GM19455 (cell line): Measurements from ENCODE around the gene CMAS.
"Not testable (repeated sequence)": the region's sequence is repeated elsewhere in the genome, so short reads cannot be mapped to it uniquely, and the experiment has no call there.

Experiments
- ATAC-seq: cut with Tn5 transposase; IDR thresholded peaks from one replicate; pipeline ENCODE4 v1.9.1; 2021; ENCODE audit not compliant: unreplicated experiment

Gene CMAS

DNA sequence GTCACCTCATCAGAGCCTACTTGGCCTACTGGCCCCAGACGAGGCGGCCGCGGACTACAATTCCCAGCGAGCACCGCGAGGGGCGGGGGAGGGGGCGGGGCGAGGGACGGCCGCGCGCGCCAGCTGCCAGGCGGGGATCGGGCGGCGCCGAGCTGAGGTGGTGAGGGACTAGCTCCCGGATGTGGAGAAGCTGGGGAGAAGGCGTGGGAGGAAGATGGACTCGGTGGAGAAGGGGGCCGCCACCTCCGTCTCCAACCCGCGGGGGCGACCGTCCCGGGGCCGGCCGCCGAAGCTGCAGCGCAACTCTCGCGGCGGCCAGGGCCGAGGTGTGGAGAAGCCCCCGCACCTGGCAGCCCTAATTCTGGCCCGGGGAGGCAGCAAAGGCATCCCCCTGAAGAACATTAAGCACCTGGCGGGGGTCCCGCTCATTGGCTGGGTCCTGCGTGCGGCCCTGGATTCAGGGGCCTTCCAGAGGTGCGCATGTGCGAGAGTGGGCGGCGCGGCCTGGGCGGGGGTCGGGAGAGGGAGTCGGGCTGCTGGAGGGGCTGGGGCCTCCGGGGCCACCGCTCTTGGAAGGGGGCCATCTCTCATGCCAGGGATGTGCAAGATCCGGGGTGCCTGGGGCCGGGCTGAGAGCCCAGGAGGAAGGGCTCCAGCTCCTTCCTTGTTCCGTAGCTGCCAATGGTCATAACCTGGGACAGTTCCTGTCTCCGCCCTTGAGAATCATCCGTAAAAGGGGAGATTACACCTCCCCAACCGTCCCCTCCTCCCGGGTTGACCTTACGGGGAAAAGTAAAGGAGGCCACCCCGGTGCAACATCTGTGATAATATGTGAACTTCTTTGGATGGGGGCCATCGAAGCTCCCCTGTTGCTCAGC lies at the start of gene CMAS:
Gene CMAS (plus strand): TSS at position 129 of the 878 bp plus-strand sequence. CDS start 86 bp downstream, at position 215.
- peak; percentile 90 for ATAC-seq

DNA sequence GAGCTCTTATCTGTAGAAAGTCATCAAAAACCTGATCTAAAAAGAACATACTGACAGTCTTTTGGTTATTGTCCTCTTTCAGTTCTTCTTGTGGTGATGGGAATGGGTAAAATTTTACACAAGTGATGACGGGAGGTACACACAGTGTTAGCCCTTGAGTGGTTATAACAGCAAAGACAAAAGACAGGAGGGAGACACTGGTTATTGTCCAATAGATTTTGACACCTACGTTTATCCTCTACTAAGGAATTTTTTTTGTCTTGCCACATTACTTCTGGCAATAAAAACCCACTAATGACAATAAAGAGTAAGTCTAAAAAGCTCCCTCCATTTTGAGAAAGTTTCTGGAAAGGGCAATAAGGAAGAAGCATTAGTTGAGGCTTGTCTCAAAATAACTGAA lies 47.7 kb upstream of the CMAS start:
- no peak for ATAC-seq

DNA sequence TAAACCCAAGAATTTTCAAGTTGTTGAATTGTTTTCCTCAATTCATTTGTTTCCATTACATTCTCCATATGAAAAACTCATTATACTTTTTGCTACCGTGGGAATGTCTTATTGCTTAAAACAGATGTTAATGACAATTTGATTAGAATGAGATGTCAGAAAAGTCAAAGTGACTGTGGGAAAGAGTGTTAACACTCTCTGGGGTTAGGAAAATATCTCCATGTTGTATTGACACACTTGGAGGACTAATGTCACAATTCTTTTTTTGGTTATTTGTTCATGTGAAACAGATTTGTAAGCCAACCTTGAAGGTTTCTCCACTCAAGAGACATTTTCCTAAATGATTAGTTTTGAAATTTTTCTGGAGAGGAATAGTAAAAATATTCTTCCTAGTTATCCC lies 47.2 kb upstream of the CMAS start:
- ATAC-seq = no peak

DNA sequence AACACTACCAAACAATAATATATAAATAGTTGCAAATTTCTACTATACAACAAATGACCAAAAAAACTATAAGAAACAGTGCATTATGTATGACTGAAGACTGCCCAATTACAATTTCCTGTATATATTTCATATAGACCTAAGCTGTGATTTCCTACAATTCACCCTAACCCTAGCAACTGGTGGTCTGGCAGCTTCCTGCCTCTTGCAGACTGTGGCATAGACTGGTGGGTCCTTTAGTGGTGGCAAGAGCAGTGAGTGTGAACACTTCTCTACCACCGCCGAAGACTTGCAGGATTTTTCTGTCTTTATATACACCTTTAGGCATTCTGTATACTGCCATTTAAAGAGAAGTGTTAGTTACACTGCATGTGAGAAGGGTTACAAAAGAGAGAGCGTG lies 43.6 kb upstream of the CMAS start:
- ATAC-seq = no peak

DNA sequence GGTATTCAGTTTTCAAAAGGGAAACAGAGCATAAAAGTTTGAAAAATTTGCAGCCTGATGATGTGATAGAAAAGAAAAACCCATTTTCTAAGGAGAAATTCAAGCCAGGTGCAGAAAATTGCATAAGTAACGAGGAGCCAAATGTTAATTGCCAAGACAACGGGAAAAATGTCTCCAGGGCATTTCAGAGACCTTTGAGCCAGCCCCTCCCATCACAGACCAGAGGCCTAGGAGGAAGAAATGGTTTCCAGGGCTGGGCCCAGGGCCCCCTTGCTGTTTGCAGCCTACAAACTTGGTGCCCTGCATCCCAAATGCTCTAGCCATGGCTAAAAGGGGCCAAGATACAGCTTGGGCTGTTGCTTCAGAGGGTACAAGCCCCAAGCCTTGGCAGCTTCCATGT lies 38.2 kb upstream of the CMAS start:
- not testable (repeated sequence) for ATAC-seq

DNA sequence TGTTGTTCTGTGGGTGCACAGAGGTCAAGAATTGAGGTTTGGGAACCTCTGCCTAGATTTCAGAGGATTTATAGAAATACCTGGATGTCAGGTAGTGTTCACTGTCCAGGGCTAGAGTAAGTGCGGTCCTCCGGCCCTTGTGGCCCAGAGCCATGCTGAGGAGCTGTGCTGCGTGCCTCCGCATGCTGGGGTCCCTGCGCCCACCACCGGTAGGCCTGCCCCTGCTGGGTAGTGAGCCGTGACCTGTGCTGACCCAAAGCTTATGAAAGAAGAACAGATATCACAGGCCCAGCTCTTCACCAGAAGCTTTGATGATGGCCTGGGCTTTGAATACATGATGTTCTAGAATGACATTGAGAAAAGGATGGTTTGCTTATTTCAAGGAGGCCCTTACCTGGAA lies 37.8 kb upstream of the CMAS start:
- ATAC-seq = no peak

DNA sequence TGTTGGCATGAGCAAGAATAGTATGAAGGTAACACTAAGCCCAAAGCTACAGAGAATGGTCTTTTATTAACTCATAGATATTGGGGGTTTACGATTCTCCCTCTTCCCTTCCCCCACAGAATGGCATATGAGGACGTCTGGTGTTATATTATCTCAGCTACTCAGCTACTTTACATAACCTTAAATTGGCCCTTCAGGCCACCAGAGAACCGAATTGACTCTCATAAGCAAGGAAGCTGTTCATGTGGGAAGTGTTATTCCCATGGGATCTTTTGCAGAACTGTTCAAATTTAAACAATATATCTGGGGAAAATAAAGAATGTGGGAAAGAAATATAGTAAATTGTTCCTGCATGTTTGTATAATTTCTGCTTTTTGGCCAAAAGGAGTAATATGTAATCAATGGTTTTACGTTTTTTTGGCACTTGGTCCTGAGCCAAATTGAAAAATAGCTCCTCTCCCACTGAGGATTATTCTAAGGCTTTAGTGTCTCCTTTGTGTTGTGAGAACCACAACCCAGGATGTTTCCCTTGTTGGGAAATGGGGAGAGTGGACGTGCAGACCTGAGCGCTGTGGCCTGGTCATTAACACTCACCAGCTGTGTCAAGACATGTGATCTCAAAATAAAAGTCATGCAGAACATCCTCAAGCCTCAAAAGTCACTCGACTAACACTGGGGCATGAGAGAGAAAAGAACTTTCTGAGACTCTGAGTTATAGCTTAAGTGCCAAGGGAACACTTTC lies 31.8 kb upstream of the CMAS start:
- ATAC-seq = no peak

DNA sequence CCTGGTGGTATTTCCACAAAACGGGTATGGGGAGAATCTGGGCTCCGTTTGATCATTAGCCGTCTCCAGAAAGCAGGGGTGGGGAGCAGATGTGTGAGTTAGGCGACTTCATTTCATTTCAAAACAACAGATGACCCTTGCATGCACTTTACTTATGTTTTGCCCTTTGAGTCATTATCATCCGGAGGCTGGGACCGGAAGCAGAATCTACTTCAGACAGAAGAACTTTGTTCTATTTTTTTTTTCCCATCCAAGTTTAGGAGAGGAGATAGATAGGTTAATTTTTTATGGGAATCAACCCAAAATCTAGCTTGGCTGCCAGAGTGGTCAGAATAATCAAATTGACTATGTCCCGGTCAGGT lies 31.3 kb upstream of the CMAS start:
- ATAC-seq = no peak

DNA sequence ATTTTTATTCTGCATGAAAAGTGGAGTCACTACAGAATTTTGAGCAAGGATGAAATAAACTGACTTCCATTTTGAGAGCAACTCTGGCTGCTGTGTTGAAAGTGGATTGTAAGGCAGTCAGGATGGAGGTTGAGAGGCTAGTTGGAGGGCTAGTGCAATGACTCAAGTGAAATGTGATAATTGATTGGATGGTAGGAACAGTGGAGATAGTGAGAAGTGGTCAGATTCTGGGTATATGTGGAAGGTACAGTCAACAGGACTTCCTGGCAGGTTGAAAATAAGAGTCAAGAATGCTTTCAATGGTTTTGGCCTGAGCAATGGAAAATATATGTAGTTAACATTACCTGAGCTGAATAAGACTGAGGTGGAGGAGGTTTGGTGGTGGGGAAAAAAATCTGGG lies 29.0 kb upstream of the CMAS start:
- ATAC-seq = no peak

DNA sequence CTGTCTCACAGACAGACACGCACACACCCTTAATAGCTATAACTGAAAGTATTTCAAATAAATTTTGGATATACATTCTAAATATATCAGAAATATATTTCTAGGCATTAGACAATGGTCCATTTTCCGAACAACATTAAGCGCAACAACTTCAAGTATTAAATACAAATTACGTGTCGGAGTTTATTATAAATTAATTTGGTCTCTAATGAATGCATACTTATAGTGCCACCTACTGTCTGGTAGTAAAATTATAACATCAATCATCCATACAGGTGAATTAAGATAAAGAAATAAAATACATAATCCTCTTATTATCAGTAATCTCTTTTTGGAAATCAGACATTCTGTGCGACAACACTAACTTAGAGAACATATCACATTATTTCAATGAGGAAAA lies 27.2 kb upstream of the CMAS start:
- ATAC-seq = no peak

DNA sequence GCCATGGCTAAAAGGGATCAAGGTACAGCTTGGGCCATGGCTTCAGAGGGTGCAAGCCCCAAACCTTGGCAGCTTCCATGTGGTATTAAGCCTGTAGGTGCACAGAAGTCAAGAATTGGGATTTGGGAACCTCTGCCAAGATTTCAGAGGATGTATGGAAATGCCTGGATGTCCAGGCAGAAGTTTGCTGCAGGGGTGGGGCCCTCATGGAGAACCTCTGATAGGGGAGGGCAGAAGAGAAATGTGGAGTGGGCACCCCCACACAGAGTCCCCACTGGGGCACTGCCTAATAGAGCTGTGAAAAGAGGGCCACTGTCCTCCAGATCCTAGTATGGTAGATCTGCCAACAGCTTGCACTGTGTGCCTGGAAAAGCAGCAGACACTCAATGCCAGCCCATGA lies 22.5 kb upstream of the CMAS start:
- not testable (repeated sequence) for ATAC-seq

DNA sequence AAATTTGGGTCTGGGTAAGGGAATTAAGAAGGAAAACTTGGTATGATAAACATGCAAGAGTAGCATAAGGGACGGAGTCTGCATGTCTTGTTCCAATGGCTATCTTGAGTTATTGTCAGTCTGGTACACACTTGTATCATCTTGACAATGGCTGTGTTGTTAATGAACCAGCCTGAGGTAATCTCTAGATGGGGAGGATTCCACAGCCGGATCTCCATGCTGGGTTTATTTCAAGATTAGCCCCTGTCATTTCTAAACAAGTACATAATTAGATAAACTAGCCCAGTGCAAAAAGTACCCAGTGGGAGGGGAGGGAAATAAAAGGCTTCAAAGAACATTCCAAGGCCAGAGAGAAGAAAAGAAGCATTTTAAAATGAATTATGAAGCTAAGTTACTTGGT lies 16.5 kb upstream of the CMAS start:
- ATAC-seq = no peak

DNA sequence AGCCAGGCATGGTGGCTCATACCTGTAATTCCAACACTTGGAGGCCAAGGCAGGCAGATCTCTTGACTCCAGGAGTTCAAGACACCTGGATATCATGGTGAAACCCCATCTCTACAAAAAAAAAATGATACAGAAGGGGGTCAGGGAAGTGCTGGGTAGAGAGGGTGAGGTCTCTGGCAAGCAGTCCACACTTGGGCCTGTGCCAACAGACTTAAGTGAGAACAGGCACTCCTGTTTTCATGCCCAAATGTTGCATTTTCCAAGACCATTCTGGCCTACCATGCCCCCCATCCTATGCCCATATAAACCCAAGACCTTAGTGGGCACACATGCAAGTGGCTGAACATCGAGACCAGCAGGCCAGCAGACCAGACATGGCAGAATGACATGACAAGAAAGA lies 16.0 kb upstream of the CMAS start:
- ATAC-seq = no peak

DNA sequence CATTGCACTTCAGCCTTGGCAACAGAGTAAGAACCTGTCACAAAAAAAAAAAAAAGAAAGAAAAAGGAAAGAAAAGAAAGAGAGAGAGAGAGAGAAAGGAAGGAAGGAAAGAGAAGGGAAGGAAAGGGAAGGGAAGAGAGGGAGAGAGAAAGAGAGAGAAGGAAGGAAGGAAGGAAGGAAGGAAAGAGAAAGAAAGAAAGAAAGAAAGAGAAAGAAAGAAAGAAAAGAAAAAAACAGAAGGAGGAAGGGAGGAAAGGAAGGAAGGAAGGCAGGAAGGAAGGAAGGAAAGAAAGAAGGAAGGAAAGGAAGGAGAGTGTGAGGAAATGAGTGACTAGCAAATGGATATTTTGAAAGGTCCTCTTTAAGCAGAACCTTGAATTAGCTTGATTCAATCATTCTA lies 13.3 kb upstream of the CMAS start:
- no peak for ATAC-seq

DNA sequence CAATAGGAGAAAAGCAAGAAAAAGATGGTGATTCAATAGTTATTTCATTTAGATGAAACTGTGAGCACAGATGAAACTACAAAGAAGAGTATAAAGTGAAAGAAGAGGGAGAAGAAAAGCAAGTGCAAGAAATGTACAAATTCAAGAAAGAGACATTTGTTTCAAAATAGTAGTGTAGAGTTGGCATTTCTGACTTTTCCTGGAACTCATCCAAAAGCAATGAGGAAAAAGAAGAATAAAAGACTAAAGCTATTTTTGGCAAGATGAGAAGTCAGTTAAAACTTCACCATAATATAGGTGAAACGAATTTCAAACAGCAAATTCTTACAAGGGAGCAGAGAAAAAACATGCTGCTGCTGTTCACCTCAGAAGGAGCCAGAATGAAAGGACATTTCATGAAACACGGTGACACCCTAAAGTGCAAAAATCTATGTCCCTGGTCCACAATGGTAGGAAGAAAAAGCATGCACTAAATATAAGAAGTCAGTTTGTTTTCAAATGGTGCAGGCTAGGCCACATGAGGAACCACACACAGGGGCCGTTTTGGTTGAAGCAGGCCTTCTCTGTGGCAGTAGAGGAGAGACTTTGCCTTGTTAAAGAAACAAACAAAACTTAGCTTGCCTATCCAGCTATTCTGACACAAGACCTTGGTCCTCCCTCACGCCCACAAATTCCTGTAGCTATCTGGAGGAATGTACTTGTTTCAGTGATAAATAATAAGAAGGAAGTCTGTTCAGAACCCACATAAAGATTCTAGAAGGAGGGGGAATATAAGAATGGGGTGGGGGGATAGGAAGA lies 11.1 kb upstream of the CMAS start:
- ATAC-seq = no peak

DNA sequence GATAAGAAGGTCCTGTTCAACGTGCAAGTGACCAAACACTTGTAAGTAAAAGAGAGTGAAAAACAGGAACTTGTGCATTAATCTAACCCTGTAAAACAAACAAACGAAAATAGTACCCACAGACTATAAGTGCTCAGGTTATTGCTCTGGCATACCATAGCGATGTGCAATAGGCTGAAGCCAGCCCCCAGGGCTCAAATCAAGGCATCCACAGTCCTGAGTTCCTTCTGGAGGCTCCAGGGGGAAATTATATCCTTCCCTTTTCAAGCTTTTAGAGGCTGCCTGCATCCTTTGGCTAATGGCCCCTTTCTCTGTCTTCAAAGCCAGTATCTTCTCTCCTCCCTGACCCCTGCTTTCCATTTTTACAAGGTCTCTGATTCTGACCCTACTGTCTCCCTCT lies 8.1 kb upstream of the CMAS start:
- no peak for ATAC-seq

DNA sequence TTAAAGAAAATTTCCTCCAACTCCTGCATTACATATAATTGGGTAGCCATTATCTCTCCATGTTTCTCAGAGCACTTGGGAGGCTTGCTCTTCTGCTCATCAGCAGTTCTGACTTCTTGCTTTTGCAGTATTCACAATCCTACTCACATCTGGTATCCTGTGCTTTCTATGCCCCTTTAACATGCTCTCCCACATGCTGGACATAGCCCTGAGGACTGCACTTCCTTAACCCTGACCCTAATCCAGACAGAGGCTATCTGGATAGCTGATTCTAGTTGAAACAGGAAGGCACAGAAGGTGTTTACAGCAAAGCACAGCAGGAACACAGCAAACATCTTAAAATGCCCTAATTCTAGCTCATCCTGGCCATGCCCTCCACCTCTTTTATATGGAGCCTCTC lies 7.3 kb upstream of the CMAS start:
- ATAC-seq = no peak

DNA sequence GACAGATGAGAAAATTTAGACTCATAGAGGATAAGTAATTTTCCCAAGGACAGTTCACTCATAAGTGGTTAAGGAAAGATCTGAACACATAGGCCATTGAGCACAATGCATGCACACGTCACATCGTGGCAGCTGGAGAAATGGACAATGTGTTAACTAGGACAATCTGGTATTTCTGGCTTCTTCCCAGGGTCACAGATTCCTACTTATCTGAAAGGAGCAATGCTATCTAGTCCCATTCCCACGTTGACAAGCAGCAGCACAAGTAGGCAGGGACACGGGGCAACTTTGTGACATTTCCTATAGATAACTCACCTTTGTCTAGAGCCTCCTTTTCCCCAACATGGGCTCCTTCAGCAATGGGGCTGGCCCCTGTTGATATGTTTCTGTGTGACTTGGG lies 6.7 kb upstream of the CMAS start:
- no peak for ATAC-seq

DNA sequence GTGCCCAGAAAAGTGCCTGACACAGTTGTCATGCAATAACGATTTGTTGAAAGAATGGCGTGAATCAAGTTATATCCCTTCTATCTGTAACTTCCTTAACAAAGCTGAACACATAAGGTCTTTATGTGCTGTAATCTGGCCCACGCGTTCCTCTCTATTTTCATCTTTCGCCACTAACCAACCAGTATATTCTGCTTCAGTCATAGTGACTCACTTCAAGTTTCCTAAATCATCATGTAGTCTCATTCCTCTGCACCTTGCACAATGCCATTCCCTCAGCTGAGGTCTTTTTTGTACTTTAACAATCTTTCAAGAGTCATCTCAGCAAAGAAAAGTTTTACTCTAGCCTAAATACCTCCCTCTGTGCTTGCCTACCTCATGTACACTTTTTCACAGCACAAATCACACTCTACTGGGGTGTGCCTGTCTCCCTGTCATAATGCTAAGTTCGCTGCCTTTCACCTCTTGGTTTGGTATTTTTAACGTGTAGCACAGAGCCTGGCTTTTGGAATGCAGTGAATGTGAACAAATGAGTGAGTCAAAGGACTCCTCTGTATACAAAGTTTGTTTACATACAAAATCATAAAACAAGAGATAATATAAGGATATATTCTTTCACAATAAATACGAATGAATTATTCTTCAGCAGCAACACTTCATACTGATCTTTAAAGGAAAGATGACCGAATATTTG lies 2.9 kb upstream of the CMAS start:
- no peak for ATAC-seq

DNA sequence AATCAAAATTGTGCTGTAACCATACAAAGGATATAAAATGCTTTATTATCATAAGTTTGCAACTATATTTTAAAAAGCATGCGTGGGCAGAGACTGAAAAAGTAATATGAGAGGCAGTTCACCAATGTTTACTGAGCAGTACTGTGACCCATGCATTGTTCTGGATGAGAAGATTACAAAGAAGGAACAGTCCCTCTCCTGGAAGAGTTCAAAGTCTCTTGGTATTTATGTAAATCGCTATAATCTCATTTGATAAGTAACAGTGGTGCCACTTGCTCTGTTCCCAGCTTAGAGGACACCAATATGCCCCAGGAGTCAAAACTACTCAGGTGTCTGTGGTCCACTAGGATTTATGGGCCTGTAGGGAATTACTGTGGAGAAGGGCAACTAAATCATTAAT lies 2.1 kb upstream of the CMAS start:
- ATAC-seq = no peak

DNA sequence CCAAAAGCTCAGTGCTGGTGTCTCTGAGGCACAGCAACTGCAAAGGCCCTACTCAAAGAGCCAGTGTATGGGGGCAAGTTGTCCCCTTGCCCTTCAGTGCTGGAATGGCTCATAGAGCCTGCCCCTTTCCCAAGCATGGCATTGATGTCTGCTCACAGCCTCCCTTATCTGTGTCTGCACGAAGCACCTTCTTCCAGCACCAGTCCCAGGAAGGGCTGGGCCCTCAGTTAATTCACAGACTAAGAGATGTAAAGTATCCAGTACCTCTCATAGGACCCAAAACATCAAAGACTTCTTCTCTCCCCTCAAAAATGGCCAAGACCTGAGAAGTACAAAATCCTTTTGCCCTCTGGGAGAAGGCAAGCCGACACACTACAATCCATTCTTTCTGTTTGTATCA lies 1.6 kb upstream of the CMAS start:
- no peak for ATAC-seq
